Endothelial cell of umbilical vein (primary cell): Measurements from ENCODE around the gene MED25. TPM values are rescaled to one million over a fixed set of nuclear protein-coding genes. Genes with fewer than 3 reads are reported as not detected.

Source experiments
- BruUV-seq: library from RNA; stranded (reverse); fragments of 400-500 nt; replicated peaks from 2 replicates; lab custom pipeline; 2021; lab: Mats Ljungman, UMichigan
- CTCF ChIA-PET: fragments of 300-600, 350-600 bp; sonication (Branson Sonifier 250); formaldehyde crosslinking; loops from one replicate; lab custom pipeline; 2021; ENCODE audit warnings: antibody characterized with exemption, inconsistent platforms; lab: Charles Lee
- POLR2A ChIA-PET: fragments of 300-600, 350-600 bp; sonication (Branson Sonifier 250); formaldehyde crosslinking; loops from one replicate; lab custom pipeline; 2021; ENCODE audit warnings: antibody characterized with exemption, inconsistent platforms; lab: Charles Lee
- DNase-seq: peaks from one replicate; pipeline ENCODE4 v3.0.0-alpha.2; 2011; ENCODE audit warnings: low read depth, low spot score
- FAIRE-seq: peaks from 2 replicates; lab custom pipeline; 2011; peaks lifted over from hg19 to GRCh38; lab: Jason Lieb, UNC
- H2AFZ ChIP-seq: 2 replicates; pipeline ENCODE4 v1.6.0; 2012; ENCODE audit warnings: low read depth, low read length, control low read depth, inconsistent platforms
- H3K27ac ChIP-seq: 2 replicates; pipeline ENCODE4 v1.5.1; 2011; ENCODE audit warnings: low read depth, mild to moderate bottlenecking, control low read depth, low read length, moderate library complexity; ENCODE audit not compliant: insufficient read depth
- H3K27me3 ChIP-seq, 2 experiments: 2 replicates each; pipeline versions ENCODE4 v1.6.0 to v1.6.1; 2011; ENCODE audit warnings: low read length in 2 of 2, mixed read lengths in 1 of 2; ENCODE audit not compliant: control insufficient read depth in 2 of 2, insufficient read depth in 2 of 2
- H3K36me3 ChIP-seq, 2 experiments: 2 replicates in 1 of 2; 3 replicates in 1 of 2; pipeline ENCODE4 v1.5.1; 2011; ENCODE audit warnings: low read length in 2 of 2, mild to moderate bottlenecking in 1 of 2, moderate library complexity in 1 of 2; ENCODE audit not compliant: control insufficient read depth in 2 of 2, insufficient read depth in 2 of 2; ENCODE audit errors: extremely low read depth in 1 of 2
- H3K4me1 ChIP-seq: 3 replicates; pipeline ENCODE4 v1.5.1; 2011; ENCODE audit warnings: mild to moderate bottlenecking, low read length; ENCODE audit not compliant: control insufficient read depth, insufficient read depth; ENCODE audit errors: extremely low read depth
- H3K4me2 ChIP-seq: 2 replicates; pipeline ENCODE4 v1.6.1; 2011; ENCODE audit warnings: low read length, control low read depth, mixed read lengths; ENCODE audit not compliant: insufficient read depth
- H3K4me3 ChIP-seq, 3 experiments: fragments of 200-600 bp in 1 of 3; sonication (generic), shearing (Covaris generic) in 1 of 3; replicated peaks in 1 of 3; 2 replicates each; pipeline ENCODE4 v1.5.1; 2011 to 2016; ENCODE audit warnings: control low read depth in 3 of 3, low read length in 3 of 3, mild to moderate bottlenecking in 2 of 3, inconsistent platforms in 1 of 3, low read depth in 1 of 3, moderate library complexity in 1 of 3; ENCODE audit not compliant: insufficient read depth in 1 of 3
- H3K79me2 ChIP-seq: 2 replicates; pipeline ENCODE4 v1.6.0; 2012; ENCODE audit warnings: low read length, inconsistent platforms; ENCODE audit not compliant: control insufficient read depth, insufficient read depth
- H3K9ac ChIP-seq: replicated peaks from 2 replicates; pipeline ENCODE3; 2011; ENCODE audit warnings: low read length, control low read depth; ENCODE audit not compliant: insufficient read depth; ENCODE audit errors: extremely low read depth
- H3K9me1 ChIP-seq: replicated peaks from 3 replicates; pipeline ENCODE4 v1.6.0; 2011; ENCODE audit warnings: mild to moderate bottlenecking, low read length; ENCODE audit not compliant: control insufficient read depth, insufficient read depth; ENCODE audit errors: extremely low read depth
- H3K9me3 ChIP-seq: replicated peaks from 2 replicates; pipeline ENCODE4 v1.5.1; 2012; ENCODE audit warnings: low read length, inconsistent platforms; ENCODE audit not compliant: control insufficient read depth, insufficient read depth
- H4K20me1 ChIP-seq: replicated peaks from 2 replicates; pipeline ENCODE3; 2011; ENCODE audit warnings: mild to moderate bottlenecking, low read length; ENCODE audit not compliant: control insufficient read depth, insufficient read depth; ENCODE audit errors: extremely low read depth
- GATA2 ChIP-seq: IDR thresholded peaks from 2 replicates; pipeline ENCODE4 v1.7.0; 2011; ENCODE audit warnings: low read depth, mild to moderate bottlenecking, moderate library complexity, mixed read lengths, low read length; ENCODE audit not compliant: insufficient read length, insufficient read depth
- JUN ChIP-seq: IDR thresholded peaks from 2 replicates; pipeline ENCODE4 v1.6.1; 2011; ENCODE audit warnings: borderline replicate concordance, low read depth; ENCODE audit not compliant: insufficient read length, insufficient read depth
- MAX ChIP-seq: IDR thresholded peaks from 2 replicates; pipeline ENCODE4 v1.6.1; 2011; ENCODE audit not compliant: insufficient read depth, insufficient read length
- MYC ChIP-seq: IDR thresholded peaks from one replicate; pipeline ENCODE4 v1.6.1; 2011; ENCODE audit warnings: mild to moderate bottlenecking, low read depth, low read length
- POLR2A ChIP-seq: IDR thresholded peaks from 2 replicates; pipeline ENCODE4 v1.6.1; 2012; ENCODE audit warnings: low read depth, mild to moderate bottlenecking, control low read depth, low read length
- POLR2AphosphoS5 ChIP-seq: IDR thresholded peaks from 2 replicates; pipeline ENCODE4 v1.6.1; 2012; ENCODE audit warnings: low read depth, mild to moderate bottlenecking, control low read depth, low read length, moderate library complexity; ENCODE audit not compliant: insufficient read depth
- dilution Hi-C: fragments of 300-500 bp; cut with MboI; formaldehyde crosslinking; loops from one replicate; pipeline ENCODE4 v1.15.0; 2019; ENCODE audit warnings: low sequenced_read_pairs; ENCODE audit not compliant: extremely low pct_ligation_motif_present
- intact Hi-C: fragments of 100-400 bp; cut with micrococcal nuclease; formaldehyde crosslinking; loops from one replicate; pipeline ENCODE4 v1.10.0; 2022
- polyA plus RNA-seq, 4 experiments: library from polyadenylated mRNA; depleted of rRNA in 3 of 4; stranded (reverse) in 3 of 4; unstranded in 1 of 4; fragments of >200 nt; gene quantifications; 2 replicates each; pipeline versions ENCODE4 v1.2.1 to v1.2.3, GENCODE V29; 2011 to 2012; ENCODE audit warnings: missing spikeins in 1 of 4
- total RNA-seq: library from RNA; stranded (reverse); gene quantifications from 2 replicates; pipeline ENCODE4 v1.2.3, GENCODE V29; 2021
- TF ChIP-seq, protein P1 (sequence below), 2 donors: IDR thresholded peaks; 1 replicate in 1 of 2; 2 replicates in 1 of 2; pipeline ENCODE4 v1.5.1; 2011; ENCODE audit warnings: low read length in 2 of 2, mild to moderate bottlenecking in 2 of 2, moderate library complexity in 2 of 2, control low read depth in 1 of 2, inconsistent platforms in 1 of 2, low read depth in 1 of 2; ENCODE audit not compliant: insufficient read depth in 1 of 2; ENCODE audit errors: extremely low read depth in 1 of 2

The MED25 gene
- total and polyA plus RNA-seq, 2 donors (not counting 3 experiments of a cell fraction or from before 2014, with no cell fraction given): 31.7 to 62.9 TPM

DNA sequence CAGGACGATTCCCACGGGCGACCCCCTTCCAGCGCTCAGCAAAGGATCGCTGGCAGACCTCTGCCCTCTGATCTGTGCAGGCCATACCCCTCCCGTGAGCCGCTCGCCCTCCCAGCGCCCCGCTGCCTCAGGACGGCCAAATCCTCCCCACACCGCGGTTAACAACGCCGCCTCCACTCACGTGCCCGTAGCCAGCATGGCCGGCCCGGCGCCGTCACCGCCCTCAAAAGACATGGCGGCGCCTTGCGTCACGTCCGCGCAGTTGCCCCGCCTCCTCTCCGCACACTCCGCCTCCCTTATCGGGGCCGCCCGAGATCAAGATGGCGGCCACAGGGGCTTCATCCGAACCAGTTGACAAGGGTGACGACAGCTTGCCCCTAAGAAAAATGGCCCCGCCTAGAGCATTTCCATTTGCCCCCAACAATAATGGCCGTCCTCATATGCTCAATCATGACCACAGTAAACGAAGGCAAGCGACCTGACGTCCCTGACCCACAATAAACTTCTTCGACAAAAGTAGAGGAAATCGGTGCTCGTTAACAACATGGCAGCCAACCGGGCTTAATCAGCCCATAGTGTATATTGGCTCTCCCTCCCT is 58.4 kb downstream of the MED25 start:
- BruUV-seq: no TSS peak
- ChIA-PET POLR2A (interaction anchor here (0.7 to 0.9 kb wide), 4 partner anchors 7 to 53 kb away, joined by 3 to 6 read pairs (median 4); partner anchors contain the start of gene NUP62), CTCF (interaction anchor here (1.6 kb wide), 1 partner anchor 9 kb away, joined by 4 read pairs; the partner anchor contains the start of gene PNKP)
- no peaks in the 10 kb centered on the region for H3K9me1 ChIP-seq
- FAIRE-seq (no peak), DNase-seq (peak; percentile 99)
- TF ChIP-seq, protein P1, sequence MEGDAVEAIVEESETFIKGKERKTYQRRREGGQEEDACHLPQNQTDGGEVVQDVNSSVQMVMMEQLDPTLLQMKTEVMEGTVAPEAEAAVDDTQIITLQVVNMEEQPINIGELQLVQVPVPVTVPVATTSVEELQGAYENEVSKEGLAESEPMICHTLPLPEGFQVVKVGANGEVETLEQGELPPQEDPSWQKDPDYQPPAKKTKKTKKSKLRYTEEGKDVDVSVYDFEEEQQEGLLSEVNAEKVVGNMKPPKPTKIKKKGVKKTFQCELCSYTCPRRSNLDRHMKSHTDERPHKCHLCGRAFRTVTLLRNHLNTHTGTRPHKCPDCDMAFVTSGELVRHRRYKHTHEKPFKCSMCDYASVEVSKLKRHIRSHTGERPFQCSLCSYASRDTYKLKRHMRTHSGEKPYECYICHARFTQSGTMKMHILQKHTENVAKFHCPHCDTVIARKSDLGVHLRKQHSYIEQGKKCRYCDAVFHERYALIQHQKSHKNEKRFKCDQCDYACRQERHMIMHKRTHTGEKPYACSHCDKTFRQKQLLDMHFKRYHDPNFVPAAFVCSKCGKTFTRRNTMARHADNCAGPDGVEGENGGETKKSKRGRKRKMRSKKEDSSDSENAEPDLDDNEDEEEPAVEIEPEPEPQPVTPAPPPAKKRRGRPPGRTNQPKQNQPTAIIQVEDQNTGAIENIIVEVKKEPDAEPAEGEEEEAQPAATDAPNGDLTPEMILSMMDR (IDR thresholded peaks at IDR 0.05; ENCODE audit: extremely low read depth in 1 of 2, insufficient read depth in 1 of 2, low read depth in 1 of 2, low read length in 2 of 2): no peak
- no peak for TF ChIP-seq GATA2
- peak; percentile 56 for TF ChIP-seq MYC
- TF ChIP-seq JUN: no peak
- TF ChIP-seq POLR2A: peak; percentile 15
- TF ChIP-seq MAX: no peak
- TF ChIP-seq POLR2AphosphoS5: peak; percentile 22
- H3K4me3 ChIP-seq: peak overlapping the region; percentile 38 to 81 (median 70)
- peaks cover 14% of the 10 kb centered on the region for H3K4me1 ChIP-seq
- H3K27me3 ChIP-seq: no peaks in the 10 kb centered on the region
- H2AFZ ChIP-seq: peak overlapping the region; percentile 39
- peak overlapping the region; percentile 91 for H3K9ac ChIP-seq
- H3K36me3 ChIP-seq: peaks cover 3 to 19% of the 10 kb centered on the region in 2 experiments
- H3K9me3 ChIP-seq: no peaks in the 10 kb centered on the region
- H3K4me2 ChIP-seq: peak overlapping the region; percentile 81
- H4K20me1 ChIP-seq: no peaks in the 10 kb centered on the region
- H3K79me2 ChIP-seq: peaks cover 18% of the 10 kb centered on the region
- H3K27ac ChIP-seq: peak overlapping the region; percentile 84
- intact Hi-C loops: loop anchor here (1.0 to 5.0 kb wide), 8 partner anchors 7 to 508 kb away; partner anchors contain the start of genes ALDH16A1, ATF5, FUZ and NUP62
- dilution Hi-C loops: no loop called here
